NOMO-1 treated with dmso at 0.1 percent for 144 hours (cell line): ENCODE data around the gene RNASE7.
A peak's percentile ranks its signal among the peaks of the same experiment; 100 is the strongest.
"Not testable (repeated sequence)": the region's sequence is repeated elsewhere in the genome, so short reads cannot be mapped to it uniquely, and the experiment has no call there.

Experiments used
- DNase-seq: peaks from one replicate; lab custom pipeline; 2025; ENCODE audit not compliant: unreplicated experiment; lab: John Stamatoyannopoulos, UW

The RNASE7 gene

DNA sequence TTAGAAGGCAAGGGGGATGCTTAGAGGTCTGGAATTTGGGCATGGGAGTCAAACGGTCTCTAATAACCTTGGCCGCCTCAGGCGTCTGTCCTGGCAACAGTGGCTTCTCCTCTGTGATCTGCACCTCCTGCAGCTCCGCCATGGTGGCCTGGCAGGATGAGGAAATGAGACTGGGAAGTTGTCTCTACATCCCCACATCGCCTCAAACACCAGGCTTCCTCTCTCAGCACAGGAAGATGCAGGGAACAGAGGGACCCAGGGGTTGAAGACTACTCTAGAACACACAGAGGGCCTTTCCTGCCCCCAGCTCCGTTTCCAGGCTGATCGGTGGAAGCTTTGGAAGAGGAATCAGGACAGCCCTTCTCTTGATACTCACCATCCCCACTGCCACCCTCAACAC is 19.0 kb upstream of the RNASE7 start:
- no peak for DNase-seq

DNA sequence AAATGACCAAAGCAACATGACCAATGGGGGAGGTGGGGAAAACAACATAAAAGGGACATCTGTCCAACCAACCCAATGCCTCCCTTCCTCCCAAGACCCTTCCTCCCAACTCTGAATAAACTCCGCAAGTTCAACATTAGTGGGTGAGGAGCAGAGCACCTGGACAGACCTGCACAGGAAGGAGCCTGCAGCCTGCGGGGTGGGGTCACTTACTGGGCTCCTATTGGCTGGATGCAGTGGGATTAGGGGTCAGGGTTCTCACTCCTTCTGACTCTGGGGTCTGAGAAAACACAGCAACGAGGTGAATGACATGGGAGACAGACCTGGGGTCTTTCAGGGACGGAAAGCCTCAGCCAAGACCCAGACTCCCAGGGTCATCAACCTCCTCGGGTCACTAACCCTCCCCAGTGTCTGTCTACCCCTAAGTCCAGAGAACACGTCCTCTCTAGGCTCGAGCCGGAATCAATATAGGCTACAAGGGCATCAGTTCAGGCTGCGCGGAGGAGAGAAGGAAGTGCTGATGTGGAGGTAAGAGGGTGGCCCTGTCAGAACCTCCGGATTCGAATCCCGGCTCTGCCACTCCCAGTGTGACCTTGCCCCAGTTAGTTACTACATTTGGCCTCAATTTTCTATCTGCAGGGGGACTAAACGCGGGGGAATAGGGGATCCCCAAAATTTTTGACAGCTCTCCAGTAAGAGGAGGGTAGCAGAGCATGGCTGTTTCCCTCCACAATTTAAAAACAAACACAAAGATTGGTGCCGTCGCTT is 18.2 kb upstream of the RNASE7 start:
- no peak for DNase-seq

DNA sequence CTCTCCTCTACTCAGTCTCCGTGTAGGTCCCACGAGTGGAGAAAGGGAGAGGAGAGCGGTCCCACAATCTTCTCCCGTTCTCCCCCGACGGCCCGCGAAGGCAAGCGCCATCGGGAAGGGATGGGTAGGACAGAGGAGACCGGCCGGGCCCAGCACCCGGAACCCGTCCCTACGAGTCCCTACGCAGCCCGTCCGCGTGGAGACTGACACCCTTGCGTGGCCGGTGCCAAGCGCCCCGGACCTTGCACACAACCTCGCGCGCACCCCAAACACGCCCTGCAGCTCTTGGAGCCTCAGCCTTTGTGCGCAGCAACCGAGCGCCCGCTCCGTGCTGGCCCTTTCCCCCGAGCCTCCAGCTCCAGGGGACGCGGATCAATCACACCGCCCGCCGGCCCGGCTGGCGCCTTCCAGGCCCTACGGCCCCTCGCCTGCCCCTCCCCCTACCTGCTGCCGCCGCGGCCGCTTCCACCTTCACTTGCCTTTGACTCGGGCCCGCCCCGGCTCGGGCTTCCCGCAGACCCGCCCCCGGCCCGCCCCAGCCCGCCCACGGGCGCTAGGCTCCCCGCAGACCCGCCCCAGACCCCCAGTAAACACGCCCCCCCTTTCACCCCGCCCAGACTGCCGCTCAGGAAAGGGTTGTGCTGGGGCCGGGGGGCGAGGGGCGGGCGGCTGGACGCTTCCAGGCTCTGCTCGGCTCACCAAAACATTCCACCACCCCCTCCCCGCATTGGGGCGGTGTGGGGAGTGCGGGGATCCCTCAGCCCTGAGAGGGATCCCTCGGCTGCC is 17.4 kb upstream of the RNASE7 start, which contains the start of gene NDRG2:
Gene NDRG2 (minus strand): TSS at position 477 of the 786 bp plus-strand sequence. CDS start 1,746 bp downstream, outside the sequence.
- peak; percentile 55 for DNase-seq

GRCh38 chr14:21025371-21026273 is 16.5 kb upstream of the RNASE7 start:
- no peak for DNase-seq

- no peak for DNase-seq
Observed at GRCh38 chr14:21026274-21026987, 15.7 kb upstream of the RNASE7 start.

DNA sequence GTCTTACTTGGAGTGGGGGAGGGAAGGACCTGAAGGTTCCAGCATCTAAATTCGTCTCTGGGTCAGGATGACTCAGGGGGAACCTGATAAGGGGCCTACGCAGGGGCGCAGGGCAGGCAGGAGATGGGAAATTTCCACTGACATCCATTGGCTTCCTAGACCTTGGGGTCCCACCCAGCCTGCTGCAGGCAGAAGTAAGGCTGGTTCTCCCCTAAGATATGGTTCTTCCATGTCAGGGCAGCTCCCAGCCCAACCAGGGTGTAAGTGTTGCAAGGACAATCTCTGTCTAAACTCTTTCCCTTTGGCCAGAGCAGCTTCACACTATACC is 15.2 kb upstream of the RNASE7 start:
- no peak for DNase-seq

DNA sequence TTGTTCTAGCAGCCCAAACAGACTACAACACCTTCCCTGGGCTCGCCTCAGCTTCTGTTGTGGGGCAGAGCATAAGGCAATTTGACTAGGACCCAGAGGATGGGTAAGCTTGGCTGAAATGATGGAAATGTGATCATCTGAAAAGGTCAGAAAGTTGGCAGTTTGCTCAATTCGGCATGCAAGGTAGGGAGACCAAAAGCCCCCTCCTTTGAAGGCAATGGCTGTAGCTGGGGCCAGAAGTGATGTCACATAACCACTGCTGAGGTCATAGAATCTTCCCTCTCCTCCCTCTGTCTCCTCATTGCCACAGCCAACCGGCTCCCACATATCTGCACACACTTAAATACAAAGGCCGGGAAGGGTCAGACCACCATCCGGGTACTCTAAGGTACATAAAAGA is 12.2 kb upstream of the RNASE7 start, which contains the start of gene TPPP2:
Gene TPPP2 (plus strand): TSS at position 301 of the 400 bp plus-strand sequence. CDS start 365 bp downstream, outside the sequence.
- no peak for DNase-seq

- DNase-seq, result no peak
Observed at GRCh38 chr14:21030531-21030930, 11.6 kb upstream of the RNASE7 start.

- DNase-seq, result no peak
Observed at GRCh38 chr14:21032326-21033132, 9.6 kb upstream of the RNASE7 start.

DNA sequence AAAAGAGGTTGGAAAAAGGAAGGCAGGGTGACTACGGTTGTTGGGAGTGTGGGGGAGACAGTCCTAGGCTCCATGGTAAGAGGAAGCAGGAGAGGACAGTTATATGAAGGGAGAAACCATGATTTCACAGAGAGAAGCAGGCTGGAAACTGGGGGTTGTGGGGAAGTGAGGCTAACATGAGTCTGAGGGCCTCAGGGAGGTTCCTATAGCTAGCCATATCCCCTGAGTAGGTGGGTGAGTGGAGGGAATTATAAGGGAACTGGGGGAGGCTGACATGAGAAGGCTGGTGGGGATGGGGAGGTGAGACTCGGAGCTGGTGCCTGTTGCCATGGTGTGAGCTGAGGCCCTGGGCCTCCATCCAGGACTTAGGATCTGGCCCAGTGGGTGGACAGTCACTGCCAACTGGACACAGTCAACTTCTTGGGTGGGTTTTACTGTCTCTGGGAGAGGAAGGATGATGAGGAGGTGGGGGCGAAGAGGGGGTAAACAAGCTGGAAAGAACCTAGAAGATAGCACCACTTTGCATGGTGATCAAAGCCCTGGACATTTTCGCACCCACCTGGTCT is 8.9 kb upstream of the RNASE7 start:
- DNase-seq, result no peak

- no peak for DNase-seq
Observed at GRCh38 chr14:21034707-21035106, 7.5 kb upstream of the RNASE7 start, which contains the start of gene RNASE13. TSS of gene RNASE13 (minus strand) at chr14:21034807. CDS start at chr14:21034288, 519 bp downstream.

- no peak for DNase-seq
Observed at GRCh38 chr14:21036751-21037150, 5.4 kb upstream of the RNASE7 start.

DNA sequence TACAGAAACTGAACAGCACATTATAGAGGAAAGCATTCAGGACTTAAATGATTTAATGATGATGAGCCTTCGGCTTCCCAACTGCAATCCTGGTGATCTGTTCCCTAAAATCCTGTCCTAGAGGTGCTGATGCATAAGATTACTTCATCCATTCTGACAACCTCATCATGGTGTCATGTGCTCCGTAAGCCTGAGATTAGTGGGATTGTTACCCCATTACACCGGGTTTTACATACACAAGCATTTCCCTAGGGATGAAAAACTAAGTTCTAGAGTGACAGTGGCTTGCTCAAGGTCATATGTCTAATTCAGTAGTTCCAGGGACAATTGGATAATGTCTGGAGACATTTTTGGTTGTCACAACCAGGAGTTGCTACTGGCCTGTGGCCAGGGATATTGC is 5.0 kb upstream of the RNASE7 start:
- DNase-seq, result no peak

DNA sequence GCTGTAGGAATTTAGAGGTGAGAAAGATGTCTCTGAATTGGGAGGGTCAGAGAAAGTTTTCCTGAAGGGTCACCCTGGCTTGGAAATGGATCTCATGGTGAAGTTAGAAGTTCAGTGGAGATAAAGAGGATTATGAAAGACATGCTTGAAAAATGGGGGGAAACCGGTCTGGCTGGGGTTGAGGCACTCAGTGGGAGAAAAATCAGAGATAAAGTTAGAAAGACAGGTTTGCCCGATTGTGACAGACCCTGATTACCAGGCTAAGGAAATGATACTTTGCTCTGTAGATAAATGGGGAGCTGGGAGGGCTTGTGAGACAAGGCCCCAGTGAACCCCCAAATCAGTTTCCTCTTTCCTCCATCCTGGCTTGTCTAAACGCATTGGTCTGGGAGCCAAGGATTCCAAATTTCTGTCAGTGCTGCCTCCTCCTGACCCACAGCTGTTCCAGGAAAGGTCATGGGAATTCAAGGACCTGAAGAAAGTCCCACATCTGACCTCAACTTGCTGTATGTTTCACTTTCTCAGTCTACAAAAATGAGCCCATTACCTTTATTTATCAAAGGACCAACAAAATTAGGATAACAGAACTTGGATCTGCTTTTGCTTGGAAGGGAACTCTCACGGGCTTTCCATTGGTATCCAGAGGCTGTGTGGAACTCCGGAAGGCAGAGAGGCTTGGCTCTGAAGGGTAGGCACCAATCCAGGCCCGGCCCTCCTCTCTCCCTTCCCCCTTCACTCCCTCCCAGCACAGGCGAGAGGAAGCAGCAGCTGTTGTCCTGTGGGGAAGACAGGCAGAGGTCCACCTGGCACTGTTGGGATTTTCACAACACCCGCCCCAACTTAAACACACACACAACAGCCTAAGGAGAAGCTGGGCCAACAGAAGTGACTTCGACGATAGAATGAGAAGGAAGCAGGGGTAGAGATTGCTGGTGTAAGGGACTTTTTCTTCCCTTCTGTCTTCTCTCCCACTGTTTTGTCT is 3.4 kb upstream of the RNASE7 start:
- DNase-seq, result no peak

DNA sequence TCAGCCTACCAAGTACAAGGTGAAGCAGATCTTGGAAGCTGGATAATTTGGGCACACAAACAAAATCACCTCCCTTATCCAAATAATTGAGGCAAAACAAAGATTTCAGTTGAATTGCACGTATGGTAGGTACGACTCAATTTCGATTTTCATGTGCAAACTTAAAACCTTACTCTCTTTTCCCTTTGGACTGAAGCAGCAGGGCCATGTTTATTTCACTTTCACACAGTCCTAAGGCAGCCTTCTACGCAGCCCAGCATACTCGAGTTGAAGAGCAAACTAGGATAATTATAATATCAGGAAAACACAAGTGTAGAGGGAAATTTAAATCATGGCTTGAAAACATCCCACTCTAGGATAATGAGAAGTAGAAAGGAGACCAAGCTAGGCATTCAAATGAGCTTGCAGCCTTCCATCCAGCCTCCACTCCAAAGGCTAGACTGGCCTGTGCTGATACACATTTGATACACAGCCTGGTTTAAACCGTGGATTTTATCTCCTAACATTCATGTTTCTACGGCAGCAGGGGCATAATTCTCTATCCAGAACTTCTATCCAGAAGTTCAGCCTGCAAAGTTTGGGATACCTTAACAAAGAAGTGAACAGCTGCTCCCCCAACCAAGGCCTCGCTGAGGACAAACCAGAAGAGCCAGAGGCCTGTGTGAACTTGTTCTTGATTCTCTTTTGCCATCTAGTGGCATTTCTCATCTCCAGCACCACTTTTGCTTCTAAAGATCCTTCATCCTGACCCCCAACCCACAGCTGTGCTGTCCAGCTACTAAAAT is 2.4 kb upstream of the RNASE7 start:
- DNase-seq, result peak; percentile 45

DNA sequence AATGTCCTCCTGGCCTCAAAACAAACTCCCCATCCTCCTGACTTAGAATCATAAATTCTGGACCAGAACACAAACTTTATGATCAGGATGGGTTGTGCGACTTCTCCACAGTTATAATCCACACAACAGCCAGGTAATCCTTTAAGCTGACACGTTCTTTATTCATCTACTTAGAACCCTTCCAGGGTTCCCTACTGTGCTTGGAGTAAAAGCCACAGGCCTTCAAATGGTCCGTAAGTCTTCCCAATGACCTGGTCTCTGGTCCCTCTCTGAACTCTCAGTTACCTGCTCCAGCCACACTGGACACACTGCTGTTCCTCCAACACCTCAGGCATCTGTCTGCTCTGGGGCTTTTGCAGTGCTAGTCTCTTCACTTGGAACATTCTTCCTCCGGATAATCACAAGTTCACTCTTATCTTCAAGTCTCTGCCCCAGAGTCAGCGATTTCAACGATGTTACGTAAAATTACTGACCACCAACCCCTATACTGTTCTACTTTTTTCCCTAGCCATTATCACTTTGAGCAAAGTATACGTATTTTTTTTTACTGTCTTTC is 1.7 kb upstream of the RNASE7 start:
- no peak for DNase-seq

DNA sequence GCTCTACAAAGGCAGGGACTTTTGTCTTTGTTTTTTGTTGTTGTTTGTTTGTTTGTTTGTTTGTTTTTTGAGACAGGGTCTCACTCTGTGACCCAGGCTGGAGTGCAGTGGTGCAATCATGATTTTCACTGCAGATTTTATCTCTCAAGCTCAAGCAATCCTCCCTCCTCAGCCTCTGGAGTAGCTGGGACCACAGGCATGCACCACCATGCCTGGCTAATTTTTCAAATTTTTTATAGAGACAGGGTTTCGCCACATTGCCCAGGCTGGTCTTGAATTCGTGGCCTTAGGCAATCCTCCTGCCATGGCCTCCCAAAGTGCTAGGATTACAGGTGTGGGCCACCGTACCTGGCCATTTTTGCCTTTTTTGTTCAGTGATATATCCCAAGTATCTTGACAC is 1.2 kb upstream of the RNASE7 start:
- not testable (repeated sequence) for DNase-seq
